ENCODE data around the gene KRT2. TPM values are rescaled to one million over a fixed set of nuclear protein-coding genes. Genes with fewer than 3 reads are reported as not detected.

Gene KRT2
- total and polyA plus RNA-seq, 10 donors, result 0.07 to 0.52 (median 0.34) TPM; not detected in 4

GRCh38 chr12:52645120-52645761, 6.8 kb downstream of the KRT2 start:
- Histone ChIP-seq H3K27ac (peak overlapping the region in 4 of 8 donors; percentile 54 to 85 (median 72)), H3K4me3 (no peak overlapping the region), H3K9me3 (no peaks in the 10 kb centered on the region), H3K4me1 (peaks cover 0 to 13% (median 0%) of the 10 kb centered on the region in 6 donors), H3K36me3 (no peaks in the 10 kb centered on the region), H3K27me3 (replicated peaks in 1 of 7) (peaks cover 0 to 6% (median 0%) of the 10 kb centered on the region in 7 donors)
- no peak for DNase-seq
- 61 to 71% (median 62%) methylated on average over 7 of the region's 7 CpGs for WGBS, 5 donors
- intact Hi-C loops (cut with DNase I; ENCODE audit: low total_unique reads), result no loop called here
- TF ChIP-seq, protein P1, sequence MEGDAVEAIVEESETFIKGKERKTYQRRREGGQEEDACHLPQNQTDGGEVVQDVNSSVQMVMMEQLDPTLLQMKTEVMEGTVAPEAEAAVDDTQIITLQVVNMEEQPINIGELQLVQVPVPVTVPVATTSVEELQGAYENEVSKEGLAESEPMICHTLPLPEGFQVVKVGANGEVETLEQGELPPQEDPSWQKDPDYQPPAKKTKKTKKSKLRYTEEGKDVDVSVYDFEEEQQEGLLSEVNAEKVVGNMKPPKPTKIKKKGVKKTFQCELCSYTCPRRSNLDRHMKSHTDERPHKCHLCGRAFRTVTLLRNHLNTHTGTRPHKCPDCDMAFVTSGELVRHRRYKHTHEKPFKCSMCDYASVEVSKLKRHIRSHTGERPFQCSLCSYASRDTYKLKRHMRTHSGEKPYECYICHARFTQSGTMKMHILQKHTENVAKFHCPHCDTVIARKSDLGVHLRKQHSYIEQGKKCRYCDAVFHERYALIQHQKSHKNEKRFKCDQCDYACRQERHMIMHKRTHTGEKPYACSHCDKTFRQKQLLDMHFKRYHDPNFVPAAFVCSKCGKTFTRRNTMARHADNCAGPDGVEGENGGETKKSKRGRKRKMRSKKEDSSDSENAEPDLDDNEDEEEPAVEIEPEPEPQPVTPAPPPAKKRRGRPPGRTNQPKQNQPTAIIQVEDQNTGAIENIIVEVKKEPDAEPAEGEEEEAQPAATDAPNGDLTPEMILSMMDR (IDR thresholded peaks at IDR 0.05 in 8 of 11, conservative IDR thresholded peaks at IDR 0.05 in 3 of 11), result peak in 1 of 11 experiments; percentile 20
- TF ChIP-seq POLR2AphosphoS5 (IDR thresholded peaks at IDR 0.05) (peak in 1 of 3 donors; percentile 55), POLR2A (IDR thresholded peaks at IDR 0.05) (no peak)

DNA sequence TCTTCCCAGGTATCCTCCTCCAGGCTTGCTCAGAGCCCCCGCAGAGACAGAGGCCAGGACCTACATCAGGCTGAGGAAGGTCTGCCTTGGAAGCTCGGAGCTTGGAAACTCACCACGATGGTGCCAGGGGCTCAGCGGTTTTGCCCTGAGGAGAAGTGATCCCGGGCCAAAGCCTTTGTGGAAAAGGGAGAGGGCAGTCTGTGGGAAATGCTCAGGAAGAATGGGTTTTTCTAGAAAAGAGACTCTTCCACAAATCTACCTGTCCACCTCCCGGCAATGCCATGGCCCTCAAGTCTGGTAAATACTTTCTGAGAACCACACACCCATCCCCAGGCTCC, 8.0 kb downstream of the KRT2 start:
- no peak for DNase-seq
- H3K36me3 ChIP-seq, result no peaks in the 10 kb centered on the region
- H3K9me3 ChIP-seq, result no peaks in the 10 kb centered on the region
- H3K4me1 ChIP-seq, result peaks cover 0 to 13% (median 0%) of the 10 kb centered on the region in 6 donors
- TF ChIP-seq POLR2A (IDR thresholded peaks at IDR 0.05) (no peak), POLR2AphosphoS5 (IDR thresholded peaks at IDR 0.05) (no peak)
- TF ChIP-seq, protein P1 (IDR thresholded peaks at IDR 0.05 in 8 of 11, conservative IDR thresholded peaks at IDR 0.05 in 3 of 11), result no peak
- peak overlapping the region in 2 of 8 donors; percentile 78 to 85 for H3K27ac ChIP-seq
- H3K27me3 ChIP-seq (replicated peaks in 1 of 7), result peaks cover 0 to 6% (median 0%) of the 10 kb centered on the region in 7 donors
- 77 to 94% (median 91%) methylated on average over 5 to 6 of the region's 6 CpGs for WGBS, 5 donors
- H3K4me3 ChIP-seq, result no peak overlapping the region
- intact Hi-C loops (cut with DNase I; ENCODE audit: low total_unique reads), result no loop called here

DNA sequence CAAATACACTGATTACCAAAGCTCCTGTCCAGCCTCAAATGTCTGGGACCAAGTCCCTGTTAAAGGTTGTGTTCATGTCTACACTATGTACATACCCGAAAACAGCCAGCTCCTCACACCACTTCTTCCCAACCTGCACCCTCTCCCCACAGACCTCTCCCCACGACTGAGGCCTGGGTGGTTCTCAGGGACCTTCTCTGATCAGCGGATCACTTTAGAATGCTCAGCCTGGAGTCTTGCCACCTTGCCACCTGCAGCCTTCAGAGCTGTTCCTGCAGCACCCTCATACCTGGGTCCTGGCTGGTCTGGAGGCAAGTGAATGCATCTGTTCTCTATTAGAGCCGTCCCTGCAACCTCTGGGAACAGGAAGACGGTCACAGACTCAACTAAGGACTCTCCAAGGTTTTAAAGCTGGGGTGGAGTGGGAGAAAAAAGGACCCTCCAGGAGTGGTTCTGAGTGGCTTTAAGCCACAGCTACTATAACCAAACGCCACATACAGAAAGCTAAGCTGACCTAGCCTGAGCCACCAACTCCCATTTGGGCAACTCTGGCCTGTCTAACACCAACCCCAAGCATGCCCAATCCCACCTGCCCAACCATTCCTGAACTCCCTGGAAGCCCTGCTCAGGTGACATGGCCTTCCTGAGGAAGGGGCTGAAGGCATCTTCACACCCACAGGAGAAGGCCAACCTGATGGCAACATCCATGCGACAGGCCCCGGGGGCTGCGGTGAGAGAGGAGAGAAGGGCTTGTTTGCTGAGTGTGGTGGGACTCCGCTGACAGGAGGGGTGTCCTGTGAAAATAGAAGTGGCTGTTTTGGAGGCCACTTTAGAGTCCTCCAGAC, 8.6 kb downstream of the KRT2 start:
- DNase-seq, result no peak
- Histone ChIP-seq H3K27ac (peak overlapping the region in 2 of 8 donors; percentile 78 to 85), H3K36me3 (no peaks in the 10 kb centered on the region), H3K4me3 (no peak overlapping the region), H3K27me3 (replicated peaks in 1 of 7) (peaks cover 0 to 6% (median 0%) of the 10 kb centered on the region in 7 donors), H3K9me3 (no peaks in the 10 kb centered on the region), H3K4me1 (peaks cover 0 to 13% (median 0%) of the 10 kb centered on the region in 6 donors)
- intact Hi-C loops (cut with DNase I; ENCODE audit: low total_unique reads), result no loop called here
- TF ChIP-seq POLR2AphosphoS5 (IDR thresholded peaks at IDR 0.05), result no peak
- TF ChIP-seq, protein P1 (IDR thresholded peaks at IDR 0.05 in 8 of 11, conservative IDR thresholded peaks at IDR 0.05 in 3 of 11), result no peak
- no peak for TF ChIP-seq POLR2A (IDR thresholded peaks at IDR 0.05)
- 73 to 93% (median 87%) methylated on average over 10 of the region's 10 CpGs for WGBS, 5 donors

DNA sequence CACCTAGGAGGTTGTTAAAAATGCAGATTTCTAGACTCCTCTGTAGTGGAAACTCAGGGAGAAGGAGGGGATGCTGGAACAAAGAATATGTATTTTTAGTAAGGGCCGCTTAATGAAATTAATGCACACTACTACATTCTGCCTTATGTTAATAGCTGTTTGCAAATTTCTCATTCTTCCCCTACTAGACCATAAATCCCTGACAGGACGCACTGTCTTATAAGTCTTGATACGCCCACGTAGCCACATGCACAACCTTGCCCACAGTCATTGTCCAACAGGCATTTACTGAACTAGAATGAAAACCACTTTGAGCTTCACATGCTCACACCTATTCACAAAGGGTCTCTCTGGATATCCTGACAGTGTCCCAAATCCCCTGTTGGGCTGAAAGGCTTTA, 10.5 kb downstream of the KRT2 start:
- H3K9me3 ChIP-seq, result no peaks in the 10 kb centered on the region
- no peak overlapping the region for H3K4me3 ChIP-seq
- intact Hi-C loops (cut with DNase I; ENCODE audit: low total_unique reads), result no loop called here
- peaks cover 0 to 11% (median 0%) of the 10 kb centered on the region in 6 donors for H3K4me1 ChIP-seq
- no peak overlapping the region for H3K27ac ChIP-seq
- no peaks in the 10 kb centered on the region for H3K36me3 ChIP-seq
- peaks cover 0 to 14% (median 0%) of the 10 kb centered on the region in 7 donors for H3K27me3 ChIP-seq (replicated peaks in 1 of 7)
- 56 to 76% (median 74%) methylated on average over 4 of the region's 4 CpGs for WGBS, 5 donors
- no peak for DNase-seq
- no peak for TF ChIP-seq POLR2AphosphoS5 (IDR thresholded peaks at IDR 0.05)
- TF ChIP-seq POLR2A (IDR thresholded peaks at IDR 0.05), result no peak
- TF ChIP-seq, protein P1 (IDR thresholded peaks at IDR 0.05 in 8 of 11, conservative IDR thresholded peaks at IDR 0.05 in 3 of 11), result no peak

Measured in spleen (tissue), 11 donors.